Stimulated activated CD8-positive, alpha-beta memory T cell treated with anti-CD3 and anti-CD28 coated beads, Interleukin-7, amount 100 ng/mL, for 48 hours (primary cell): ENCODE data around the gene RNF213.
"Not testable (repeated sequence)": the region's sequence is repeated elsewhere in the genome, so short reads cannot be mapped to it uniquely, and the experiment has no call there.

ENCODE experiments used
- DNase-seq, 2 donors: peaks; one replicate each; pipeline ENCODE4 v3.0.0-alpha.2; 2020; ENCODE audit warnings: low read depth in 1 of 2; ENCODE audit errors: extremely low read depth in 1 of 2

The RNF213 gene

DNA sequence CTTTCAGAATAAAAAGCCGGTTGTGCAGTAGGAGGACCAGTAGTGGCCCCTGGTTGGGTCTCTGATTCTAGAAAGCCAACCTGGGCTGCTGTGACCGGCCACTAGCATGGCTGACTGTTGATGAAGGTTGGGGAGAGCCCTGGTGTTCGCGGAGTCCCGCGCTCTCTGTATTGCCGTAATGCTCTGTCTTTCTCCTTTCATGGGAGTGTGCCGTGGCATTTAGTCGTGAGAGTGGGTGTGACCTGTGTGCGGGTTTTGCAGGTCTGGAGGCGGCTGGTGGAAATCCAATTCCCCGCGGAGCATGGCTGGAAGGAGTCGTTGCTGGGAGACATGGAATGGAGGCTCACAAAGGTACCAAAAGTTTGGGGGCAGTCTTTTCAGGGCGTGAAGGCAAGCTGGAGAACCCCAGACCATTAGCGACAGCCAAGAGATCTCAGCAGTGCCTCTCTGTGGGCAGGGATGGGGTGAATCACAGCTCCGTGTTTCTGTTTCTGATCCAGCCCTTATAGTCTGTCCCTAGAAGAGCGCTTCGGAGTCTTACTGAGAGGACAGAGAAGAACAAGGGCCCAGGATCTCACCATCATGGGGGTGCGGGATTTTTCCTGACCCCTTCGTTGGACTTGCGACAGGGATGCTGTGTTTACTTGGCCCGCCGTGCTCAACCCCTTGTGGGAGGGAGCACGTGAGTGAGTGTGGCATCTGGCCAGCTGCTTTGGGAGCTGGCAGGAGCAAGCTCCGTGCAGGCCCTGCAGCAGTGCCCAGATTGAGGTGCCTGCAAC, 56.5 kb downstream of the RNF213 start:
- DNase-seq = no peak

- DNase-seq = no peak
Observed at GRCh38 chr17:80317706-80317980, 57.0 kb downstream of the RNF213 start.

- no peak for DNase-seq
Observed at GRCh38 chr17:80318166-80318565, 57.5 kb downstream of the RNF213 start.

- no peak for DNase-seq
Observed at GRCh38 chr17:80319262-80319998, 58.8 kb downstream of the RNF213 start.

DNA sequence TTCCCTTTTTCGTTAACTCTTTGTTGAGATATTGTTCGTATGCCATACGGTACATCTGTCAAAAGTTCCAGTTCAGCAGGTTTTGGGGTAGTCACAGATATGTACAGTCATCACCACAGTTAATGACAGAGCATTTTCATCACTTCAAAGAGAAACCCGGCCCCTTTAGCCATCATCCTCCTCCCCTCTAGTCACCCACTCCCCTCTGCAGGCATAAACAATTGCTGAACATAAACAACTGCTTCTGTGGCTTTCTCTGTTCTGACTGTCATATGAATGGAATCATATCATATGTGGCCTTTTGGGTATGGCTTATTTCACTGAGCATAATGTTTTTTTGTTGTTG, 59.3 kb downstream of the RNF213 start:
- DNase-seq = no peak

- no peak for DNase-seq
Observed at GRCh38 chr17:80320496-80320895, 59.8 kb downstream of the RNF213 start.

- no peak for DNase-seq
Observed at GRCh38 chr17:80322864-80323263, 62.2 kb downstream of the RNF213 start.

DNA sequence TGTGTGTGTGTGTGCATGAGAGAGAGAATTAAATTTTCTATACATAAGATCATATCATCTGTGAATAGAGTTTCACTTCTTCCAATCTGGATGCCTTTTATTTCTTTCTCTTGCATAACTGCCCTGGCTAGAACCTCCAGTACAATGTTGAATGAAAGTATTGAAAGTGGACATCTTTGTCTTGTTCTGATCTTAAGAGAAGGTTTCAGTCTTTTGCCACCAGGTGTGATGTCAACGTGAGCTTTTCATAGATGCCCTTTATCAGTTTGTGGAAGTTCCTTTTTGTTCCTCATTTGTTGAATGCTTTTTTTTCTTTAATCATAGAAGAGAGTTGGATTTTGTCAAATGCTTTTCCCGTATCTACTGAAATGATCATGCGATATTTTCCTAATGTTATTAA, 63.3 kb downstream of the RNF213 start:
- no peak for DNase-seq

- DNase-seq = no peak
Observed at GRCh38 chr17:80327518-80327917, 66.9 kb downstream of the RNF213 start.

DNA sequence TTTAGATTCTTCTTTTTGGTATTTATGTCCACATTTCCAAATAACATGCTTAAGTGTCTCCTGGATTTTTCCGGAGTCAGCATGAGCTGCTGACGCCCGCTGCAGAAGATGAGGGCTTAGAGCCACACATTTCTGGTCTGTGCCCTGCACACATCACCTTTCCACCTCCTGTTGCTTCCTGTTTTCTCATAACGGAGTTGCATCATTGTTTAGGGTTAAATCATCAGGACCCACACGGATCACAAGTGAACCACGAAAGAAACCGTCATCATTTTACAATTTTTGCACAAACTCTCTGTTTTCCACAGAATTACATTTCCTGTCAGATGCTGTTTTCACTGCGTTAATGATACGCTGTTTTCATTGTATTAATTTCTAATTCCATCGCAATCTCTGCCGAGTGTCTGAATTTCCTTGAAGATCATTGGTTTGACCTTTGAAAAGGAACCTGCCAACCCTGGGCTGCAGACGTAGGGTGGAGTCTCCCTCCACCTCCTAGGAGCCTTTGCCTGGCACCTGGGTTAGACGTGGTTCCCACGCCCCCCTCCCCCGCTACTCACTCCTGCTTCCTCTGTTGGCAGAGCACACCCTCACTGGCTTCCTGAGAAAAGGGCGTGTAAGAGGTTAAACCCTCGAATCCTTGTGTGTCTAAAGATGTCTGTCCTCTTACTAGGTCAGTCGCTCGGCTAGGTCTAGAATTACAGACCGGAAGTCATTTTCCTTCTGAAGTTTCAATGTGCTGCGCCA, 68.2 kb downstream of the RNF213 start:
- DNase-seq = no peak

- not testable (repeated sequence) for DNase-seq
Observed at GRCh38 chr17:80329421-80329820, 68.8 kb downstream of the RNF213 start.

DNA sequence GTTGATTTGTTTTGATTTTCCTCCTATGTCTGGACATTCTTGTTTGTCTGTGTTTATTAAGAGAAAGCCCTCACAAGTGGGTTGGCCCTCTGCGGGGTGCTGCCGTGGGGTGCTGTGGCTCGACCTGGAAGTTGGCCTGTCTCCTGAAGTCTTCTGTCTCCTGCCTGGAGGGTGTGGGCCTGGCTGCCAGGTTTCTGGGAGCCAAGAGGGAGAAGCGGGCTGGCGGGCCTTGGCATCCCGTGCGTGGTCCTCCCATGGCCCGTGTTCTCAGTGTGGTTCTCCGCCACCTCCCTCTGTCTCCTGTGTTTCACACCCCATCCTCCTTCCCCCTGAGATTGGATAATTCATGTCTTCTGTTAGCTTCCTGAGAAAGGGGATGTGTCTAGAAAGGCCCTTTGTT, 69.6 kb downstream of the RNF213 start:
- DNase-seq = no peak

- DNase-seq = not testable (repeated sequence)
Observed at GRCh38 chr17:80330938-80331337, 70.3 kb downstream of the RNF213 start.

DNA sequence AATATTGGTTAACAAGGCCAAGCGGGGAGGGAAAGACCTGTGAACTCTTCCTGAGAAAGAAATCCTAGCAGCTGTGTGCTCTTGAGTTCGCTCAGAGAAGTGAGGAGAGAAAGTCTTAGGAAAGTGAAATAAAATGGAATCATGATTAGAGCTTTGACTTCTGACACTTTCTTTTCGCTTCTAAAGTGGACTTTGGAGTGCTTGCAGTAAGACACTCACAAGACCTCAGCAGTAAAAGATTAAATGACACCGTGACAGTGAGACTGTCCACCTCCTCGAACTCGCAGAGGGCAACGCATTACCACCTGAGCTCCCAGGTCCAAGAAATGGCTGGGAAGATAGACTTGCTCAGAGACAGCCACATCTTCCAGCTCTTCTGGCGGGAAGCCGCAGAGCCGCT, 71.2 kb downstream of the RNF213 start:
- DNase-seq = no peak

- DNase-seq = no peak
Observed at GRCh38 chr17:80337195-80337895, 76.7 kb downstream of the RNF213 start.

DNA sequence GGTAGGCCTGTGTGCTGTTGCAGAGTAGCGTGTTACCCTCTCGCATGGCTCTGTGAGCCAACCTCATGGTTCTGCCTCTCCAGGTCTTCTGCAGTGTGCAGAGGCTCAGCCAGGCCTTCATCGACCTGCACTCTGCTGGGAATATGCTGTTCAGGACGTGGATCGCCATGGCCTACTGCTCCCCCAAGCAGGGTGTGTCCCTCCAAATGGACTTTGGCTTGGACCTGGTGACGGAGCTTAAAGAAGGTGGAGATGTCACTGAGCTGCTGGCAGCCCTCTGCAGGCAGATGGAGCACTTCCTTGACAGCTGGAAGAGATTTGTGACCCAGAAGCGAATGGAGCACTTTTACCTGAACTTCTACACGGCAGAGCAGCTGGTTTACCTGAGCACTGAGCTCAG, 78.5 kb downstream of the RNF213 start:
- no peak for DNase-seq

- DNase-seq = no peak
Observed at GRCh38 chr17:80339731-80340456, 79.2 kb downstream of the RNF213 start.

- no peak for DNase-seq
Observed at GRCh38 chr17:80345321-80345720, 84.7 kb downstream of the RNF213 start.

DNA sequence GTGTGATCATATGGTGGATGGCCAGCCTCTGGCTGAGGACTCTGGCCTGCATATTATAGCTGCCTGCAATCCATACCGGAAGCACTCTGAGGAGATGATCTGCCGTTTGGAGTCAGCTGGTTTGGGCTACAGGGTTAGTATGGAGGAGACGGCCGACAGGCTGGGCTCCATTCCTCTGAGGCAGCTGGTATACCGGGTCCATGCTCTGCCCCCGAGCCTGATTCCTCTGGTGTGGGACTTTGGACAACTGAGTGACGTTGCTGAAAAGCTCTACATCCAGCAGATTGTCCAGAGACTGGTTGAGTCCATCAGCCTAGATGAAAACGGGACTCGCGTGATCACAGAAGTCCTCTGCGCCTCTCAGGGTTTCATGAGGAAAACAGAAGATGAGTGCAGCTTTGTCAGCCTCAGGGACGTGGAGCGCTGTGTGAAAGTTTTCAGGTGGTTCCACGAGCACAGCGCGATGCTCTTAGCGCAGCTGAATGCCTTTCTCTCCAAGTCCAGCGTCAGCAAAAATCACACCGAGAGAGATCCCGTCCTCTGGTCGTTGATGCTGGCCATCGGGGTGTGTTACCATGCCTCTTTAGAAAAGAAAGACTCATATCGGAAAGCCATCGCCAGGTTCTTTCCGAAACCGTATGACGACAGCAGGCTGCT, 85.3 kb downstream of the RNF213 start:
- DNase-seq = no peak
